DOHH2 (cell line): ENCODE results near the gene C1orf216.

Experiments used
- EZH2phosphoT487 ChIP-seq: fragments of 200-600 bp; sonication (generic); IDR thresholded peaks from 2 replicates; pipeline ENCODE4 v1.6.1; 2017; ENCODE audit warnings: borderline replicate concordance, mild to moderate bottlenecking, antibody characterized with exemption, low read length, moderate library complexity, mixed read lengths
- TF ChIP-seq, protein P1 (sequence below): fragments of 200-600 bp; sonication (generic); IDR thresholded peaks from one replicate; pipeline ENCODE4 v1.5.1; 2014; ENCODE audit warnings: antibody characterized with exemption, mild to moderate bottlenecking, low read depth, low read length; ENCODE audit not compliant: poor library complexity, severe bottlenecking

DNA sequence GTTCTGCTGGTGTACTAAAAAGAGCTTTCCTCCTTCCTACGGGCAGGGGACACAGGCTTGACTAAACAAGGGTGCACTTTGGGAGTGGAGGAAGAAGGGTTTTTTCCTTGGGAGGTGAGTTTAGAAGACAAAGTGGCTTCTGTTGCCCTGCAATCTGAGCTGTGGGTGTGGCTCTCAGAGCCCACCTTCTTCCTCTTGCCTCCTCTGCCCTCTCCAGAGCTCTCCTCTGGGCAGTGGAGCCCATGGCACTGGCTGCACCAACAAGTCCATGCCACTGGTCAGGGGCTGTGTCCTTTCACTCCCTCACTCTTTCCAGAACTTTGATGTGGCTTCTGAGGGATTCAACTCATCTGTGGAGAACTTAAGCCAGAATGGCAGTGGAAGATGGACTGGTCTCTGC lies 51.8 kb downstream of the C1orf216 start:
- TF ChIP-seq, protein P1, sequence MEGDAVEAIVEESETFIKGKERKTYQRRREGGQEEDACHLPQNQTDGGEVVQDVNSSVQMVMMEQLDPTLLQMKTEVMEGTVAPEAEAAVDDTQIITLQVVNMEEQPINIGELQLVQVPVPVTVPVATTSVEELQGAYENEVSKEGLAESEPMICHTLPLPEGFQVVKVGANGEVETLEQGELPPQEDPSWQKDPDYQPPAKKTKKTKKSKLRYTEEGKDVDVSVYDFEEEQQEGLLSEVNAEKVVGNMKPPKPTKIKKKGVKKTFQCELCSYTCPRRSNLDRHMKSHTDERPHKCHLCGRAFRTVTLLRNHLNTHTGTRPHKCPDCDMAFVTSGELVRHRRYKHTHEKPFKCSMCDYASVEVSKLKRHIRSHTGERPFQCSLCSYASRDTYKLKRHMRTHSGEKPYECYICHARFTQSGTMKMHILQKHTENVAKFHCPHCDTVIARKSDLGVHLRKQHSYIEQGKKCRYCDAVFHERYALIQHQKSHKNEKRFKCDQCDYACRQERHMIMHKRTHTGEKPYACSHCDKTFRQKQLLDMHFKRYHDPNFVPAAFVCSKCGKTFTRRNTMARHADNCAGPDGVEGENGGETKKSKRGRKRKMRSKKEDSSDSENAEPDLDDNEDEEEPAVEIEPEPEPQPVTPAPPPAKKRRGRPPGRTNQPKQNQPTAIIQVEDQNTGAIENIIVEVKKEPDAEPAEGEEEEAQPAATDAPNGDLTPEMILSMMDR: no peak
- no peak for TF ChIP-seq EZH2phosphoT487
